ENCODE data around the gene NLRP11.
A peak's percentile ranks its signal among the peaks of the same experiment; 100 is the strongest.

NLRP11 gene

DNA sequence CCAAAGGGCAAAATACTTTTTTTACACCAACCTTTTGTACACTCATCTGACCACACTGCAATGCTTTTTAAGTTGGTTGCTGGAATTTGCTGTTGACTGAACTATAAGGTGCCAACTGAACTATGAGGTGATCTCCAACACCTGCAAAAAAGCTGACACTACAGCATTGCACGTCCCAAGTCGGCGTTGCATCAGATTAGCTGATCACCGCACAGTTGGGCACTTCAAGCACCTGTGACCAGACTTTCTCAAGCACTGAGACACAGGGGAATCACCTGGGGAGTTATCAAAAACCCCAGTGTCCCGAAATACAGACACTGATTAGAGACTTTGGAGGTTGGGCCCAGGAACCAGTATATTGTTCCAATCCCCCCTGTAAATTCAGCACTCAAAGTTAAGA lies 1.1 kb downstream of the NLRP11 start:
- H3K27ac ChIP-seq, result no peak overlapping the region
- TF ChIP-seq, protein P1, sequence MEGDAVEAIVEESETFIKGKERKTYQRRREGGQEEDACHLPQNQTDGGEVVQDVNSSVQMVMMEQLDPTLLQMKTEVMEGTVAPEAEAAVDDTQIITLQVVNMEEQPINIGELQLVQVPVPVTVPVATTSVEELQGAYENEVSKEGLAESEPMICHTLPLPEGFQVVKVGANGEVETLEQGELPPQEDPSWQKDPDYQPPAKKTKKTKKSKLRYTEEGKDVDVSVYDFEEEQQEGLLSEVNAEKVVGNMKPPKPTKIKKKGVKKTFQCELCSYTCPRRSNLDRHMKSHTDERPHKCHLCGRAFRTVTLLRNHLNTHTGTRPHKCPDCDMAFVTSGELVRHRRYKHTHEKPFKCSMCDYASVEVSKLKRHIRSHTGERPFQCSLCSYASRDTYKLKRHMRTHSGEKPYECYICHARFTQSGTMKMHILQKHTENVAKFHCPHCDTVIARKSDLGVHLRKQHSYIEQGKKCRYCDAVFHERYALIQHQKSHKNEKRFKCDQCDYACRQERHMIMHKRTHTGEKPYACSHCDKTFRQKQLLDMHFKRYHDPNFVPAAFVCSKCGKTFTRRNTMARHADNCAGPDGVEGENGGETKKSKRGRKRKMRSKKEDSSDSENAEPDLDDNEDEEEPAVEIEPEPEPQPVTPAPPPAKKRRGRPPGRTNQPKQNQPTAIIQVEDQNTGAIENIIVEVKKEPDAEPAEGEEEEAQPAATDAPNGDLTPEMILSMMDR (IDR thresholded peaks at IDR 0.05), result no peak
- TF ChIP-seq ZFX (IDR thresholded peaks at IDR 0.05; ENCODE audit: borderline replicate concordance), result no peak

GRCh38 chr19:55820037-55820436 lies 11.8 kb downstream of the NLRP11 start:
- TF ChIP-seq, protein P1 (IDR thresholded peaks at IDR 0.05), result no peak
- TF ChIP-seq ZFX (IDR thresholded peaks at IDR 0.05; ENCODE audit: borderline replicate concordance), result no peak
- H3K27ac ChIP-seq, result no peak overlapping the region

DNA sequence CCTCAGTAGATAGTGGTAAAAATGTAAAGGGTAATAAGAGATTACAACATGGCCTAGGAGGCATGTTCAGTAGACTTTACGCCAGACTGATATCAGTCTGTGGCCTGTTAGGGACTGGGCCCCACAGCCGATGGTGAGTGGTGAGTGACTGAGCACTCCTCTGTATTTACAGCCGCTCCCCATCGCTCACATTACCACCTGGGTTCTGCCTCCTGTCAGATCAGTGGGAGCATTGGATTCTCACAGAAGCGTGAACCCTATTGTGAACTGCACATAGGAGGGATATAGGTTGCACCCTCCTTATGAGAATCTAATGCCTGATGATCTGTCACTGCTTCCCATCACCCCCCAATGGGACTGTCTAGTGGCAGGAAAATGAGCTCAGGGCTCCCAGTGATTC lies 17.9 kb downstream of the NLRP11 start:
- no peak overlapping the region for H3K27ac ChIP-seq
- TF ChIP-seq, protein P1 (IDR thresholded peaks at IDR 0.05), result no peak
- no peak for TF ChIP-seq ZFX (IDR thresholded peaks at IDR 0.05; ENCODE audit: borderline replicate concordance)

- H3K27ac ChIP-seq, result no peak overlapping the region
- TF ChIP-seq, protein P1 (IDR thresholded peaks at IDR 0.05), result no peak
- TF ChIP-seq ZFX (IDR thresholded peaks at IDR 0.05; ENCODE audit: borderline replicate concordance), result no peak
Observed at GRCh38 chr19:55812449-55812848, 19.4 kb downstream of the NLRP11 start.

GRCh38 chr19:55811340-55811739 lies 20.5 kb downstream of the NLRP11 start:
- TF ChIP-seq ZFX (IDR thresholded peaks at IDR 0.05; ENCODE audit: borderline replicate concordance), result no peak
- no peak overlapping the region for H3K27ac ChIP-seq

DNA sequence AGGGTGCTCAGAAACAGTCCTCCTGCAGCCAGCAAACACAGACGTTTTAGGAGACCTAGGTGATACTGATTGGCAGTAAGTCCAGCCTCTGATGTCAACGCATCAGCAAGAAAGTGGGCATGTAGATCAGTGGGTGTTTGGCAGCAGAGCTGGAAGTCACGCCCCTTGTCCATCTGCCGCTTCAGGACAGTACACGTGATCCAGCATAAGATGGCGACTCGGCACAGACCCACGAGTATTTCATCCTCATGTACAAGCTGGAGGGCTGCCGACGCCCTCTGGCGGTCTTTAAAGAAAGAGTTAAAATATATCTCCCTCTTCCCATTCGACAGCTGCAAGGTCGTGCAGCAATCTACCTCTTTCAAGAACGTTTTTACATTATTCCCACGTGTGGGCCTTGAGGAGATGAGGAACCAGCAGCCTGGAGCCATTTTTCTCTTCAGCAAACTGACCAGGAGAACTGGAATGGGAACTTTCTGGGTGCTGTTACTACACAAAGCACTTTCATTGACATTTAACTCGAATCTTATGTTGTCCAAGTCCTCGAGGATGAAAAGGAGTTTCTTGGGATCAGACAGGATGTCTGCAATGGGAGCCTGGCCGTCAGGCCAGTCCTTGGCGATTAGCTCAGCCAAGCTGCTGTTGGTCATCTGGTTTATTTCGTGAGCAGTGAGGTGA lies 22.3 kb downstream of the NLRP11 start:
- H3K27ac ChIP-seq, result no peak overlapping the region
- TF ChIP-seq, protein P1 (IDR thresholded peaks at IDR 0.05), result peak; percentile 82
- TF ChIP-seq ZFX (IDR thresholded peaks at IDR 0.05; ENCODE audit: borderline replicate concordance), result no peak

DNA sequence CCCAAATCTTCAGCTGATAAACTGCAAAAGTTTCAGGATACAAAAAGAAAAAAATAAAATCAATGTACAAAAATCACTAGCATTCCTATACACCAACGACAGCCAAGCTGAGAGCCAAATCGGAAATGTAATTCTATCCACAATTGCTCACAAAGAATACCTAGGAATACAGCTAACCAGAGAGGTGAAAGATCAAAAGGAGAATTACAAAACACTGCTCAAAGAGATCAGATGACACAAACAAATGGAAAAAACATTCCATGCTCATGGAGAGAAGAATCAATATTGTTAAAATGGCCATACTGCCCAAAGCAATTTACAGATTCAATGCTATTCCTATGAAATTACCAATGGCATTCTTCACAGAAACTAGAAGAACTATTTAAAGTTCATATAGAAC lies 29.5 kb downstream of the NLRP11 start:
- H3K27ac ChIP-seq, result no peak overlapping the region
- TF ChIP-seq, protein P1 (IDR thresholded peaks at IDR 0.05), result no peak
- TF ChIP-seq ZFX (IDR thresholded peaks at IDR 0.05; ENCODE audit: borderline replicate concordance), result no peak

- no peak overlapping the region for H3K27ac ChIP-seq
- TF ChIP-seq ZFX (IDR thresholded peaks at IDR 0.05; ENCODE audit: borderline replicate concordance), result no peak
Observed at GRCh38 chr19:55801416-55801815, 30.4 kb downstream of the NLRP11 start.
